ENCODE measurements around the gene KCNK6.

DNA sequence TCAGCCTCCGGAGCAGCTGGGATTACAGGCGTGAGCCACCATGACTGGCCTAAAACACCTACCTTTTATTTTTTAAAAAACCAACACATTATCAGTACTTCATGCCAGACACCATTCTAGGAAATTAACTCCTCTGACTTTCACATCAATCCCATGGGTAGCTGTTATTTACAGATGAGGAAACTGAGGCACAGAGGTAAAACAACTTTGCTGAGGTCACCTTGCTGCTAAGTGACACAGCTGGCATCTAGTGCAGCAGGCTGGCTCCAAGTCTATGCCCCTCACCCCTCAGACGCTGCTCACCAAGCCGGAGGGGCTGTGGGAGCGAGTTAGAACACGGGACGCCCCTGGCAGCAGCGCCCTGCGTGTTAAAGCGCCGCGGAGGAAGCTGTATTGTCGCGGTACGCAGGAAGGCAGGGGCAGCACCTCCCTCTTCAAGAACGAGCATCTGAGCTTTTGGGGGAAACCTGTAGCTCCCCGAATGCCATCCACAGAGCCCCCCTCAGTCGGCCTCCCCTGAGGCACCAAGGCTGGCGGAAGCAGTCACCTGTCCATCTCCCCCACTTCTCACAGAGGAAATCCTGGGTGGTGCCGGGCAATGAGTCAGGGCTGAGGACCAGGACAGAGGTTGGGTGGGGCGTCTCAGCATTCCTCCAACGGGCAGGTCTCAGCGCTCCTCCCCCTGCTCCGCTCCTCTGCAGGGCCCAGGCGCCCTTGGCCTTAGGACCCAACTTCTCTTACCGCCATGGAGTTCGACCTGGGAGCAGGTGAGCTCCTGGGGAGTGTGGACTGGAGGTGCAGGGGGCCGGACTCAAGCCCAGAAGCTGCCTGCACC lies 15.9 kb upstream of the KCNK6 start, which contains the start of gene C19orf33:
- TF ChIP-seq GABPB1 (CRISPR knock-in tag; IDR thresholded peaks at IDR 0.05) (no peak), ETV6 (CRISPR knock-in tag; IDR thresholded peaks at IDR 0.05) (no peak), JAZF1 (CRISPR knock-in tag; IDR thresholded peaks at IDR 0.05) (no peak), CTCF (IDR thresholded peaks at IDR 0.05) (no peak)

Data from WTC11 (cell line).